B cell (primary cell): ENCODE measurements around the gene CWC27. TPM values are rescaled to one million over a fixed set of nuclear protein-coding genes. Genes with fewer than 3 reads are reported as not detected.

Experiments
- ATAC-seq: fragments of 200-7000 bp; cut with Tn5 transposase; one replicate; pipeline ENCODE4 v1.10.0; 2021; ENCODE audit warnings: low read depth, mild to moderate bottlenecking, moderate number of reproducible peaks, moderate library complexity
- CTCF ChIA-PET: fragments of 350-600 bp; sonication (Branson Sonifier 250); formaldehyde crosslinking; loops from one replicate; lab custom pipeline; 2021; ENCODE audit warnings: antibody characterized with exemption, inconsistent platforms; lab: Charles Lee
- POLR2A ChIA-PET: fragments of 350-600 bp; sonication (Branson Sonifier 250); formaldehyde crosslinking; loops from one replicate; lab custom pipeline; 2021; ENCODE audit warnings: antibody characterized with exemption; lab: Charles Lee
- DNase-seq: peaks from one replicate; pipeline ENCODE4 v3.0.0; 2013
- H2AFZ ChIP-seq: 2 replicates; pipeline ENCODE4 v1.6.1; 2012; ENCODE audit warnings: mild to moderate bottlenecking, low read depth, low read length; ENCODE audit not compliant: insufficient read depth, poor library complexity, severe bottlenecking
- H3K27ac ChIP-seq, 2 donors: 1 replicate in 1 of 2; 2 replicates in 1 of 2; pipeline ENCODE4 v1.5.1; 2012 to 2013; ENCODE audit warnings: low read length in 2 of 2, mild to moderate bottlenecking in 2 of 2, moderate library complexity in 1 of 2
- H3K27me3 ChIP-seq, 4 experiments: fragments of 200-600 bp in 1 of 4; sonication (generic) in 1 of 4; replicated peaks in 1 of 4; 1 replicate in 2 of 4; 2 replicates in 2 of 4; pipeline versions ENCODE4 v1.6.1 to v1.7.0; 2013 to 2016; ENCODE audit warnings: low read length in 3 of 4, mild to moderate bottlenecking in 2 of 4, mixed read lengths in 1 of 4, moderate library complexity in 1 of 4; ENCODE audit not compliant: insufficient read depth in 4 of 4, control insufficient read depth in 3 of 4; ENCODE audit errors: control extremely low read depth in 1 of 4
- H3K36me3 ChIP-seq, 2 experiments: replicated peaks in 1 of 2; 1 replicate in 1 of 2; 2 replicates in 1 of 2; pipeline versions ENCODE4 v1.6.1 to v1.7.1; 2013; ENCODE audit warnings: low read length in 1 of 2; ENCODE audit not compliant: insufficient read depth in 2 of 2, control insufficient read depth in 1 of 2; ENCODE audit errors: control extremely low read depth in 1 of 2, extremely low read depth in 1 of 2
- H3K4me1 ChIP-seq, 2 donors: fragments of 200-600 bp in 1 of 2; sonication (generic) in 1 of 2; 1 replicate in 1 of 2; 2 replicates in 1 of 2; pipeline versions ENCODE4 v1.5.1 to v1.6.1; 2013 to 2017; ENCODE audit warnings: low read length in 2 of 2; ENCODE audit not compliant: control insufficient read depth in 2 of 2, insufficient read depth in 2 of 2
- H3K4me2 ChIP-seq: replicated peaks from 2 replicates; pipeline ENCODE3; 2012; ENCODE audit warnings: mild to moderate bottlenecking, low read depth, low read length; ENCODE audit not compliant: poor library complexity, severe bottlenecking
- H3K4me3 ChIP-seq, 5 experiments: fragments of 200-600 bp in 1 of 5; sonication (generic) in 1 of 5; 1 replicate in 3 of 5; 2 replicates in 2 of 5; pipeline versions ENCODE4 v1.5.1 to v1.7.0; 2011 to 2016; ENCODE audit warnings: low read length in 4 of 5, mild to moderate bottlenecking in 4 of 5, low read depth in 2 of 5, control low read depth in 1 of 5, moderate library complexity in 1 of 5; ENCODE audit not compliant: insufficient read depth in 1 of 5; ENCODE audit errors: control extremely low read depth in 1 of 5, extremely low read depth in 1 of 5
- H3K79me2 ChIP-seq: fragments of 200-600 bp; sonication (generic); one replicate; pipeline ENCODE4 v1.6.0; 2016; ENCODE audit warnings: low read length; ENCODE audit not compliant: control insufficient read depth, insufficient read depth
- H3K9ac ChIP-seq: fragments of 200-600 bp; sonication (generic); 2 replicates; pipeline ENCODE4 v1.6.1; 2017; ENCODE audit warnings: mild to moderate bottlenecking, low read length, moderate library complexity
- H3K9me3 ChIP-seq, 3 donors: one replicate each; pipeline versions ENCODE4 v1.6.1 to v1.7.1; 2013; ENCODE audit warnings: low read length in 2 of 3; ENCODE audit not compliant: control insufficient read depth in 2 of 3, insufficient read depth in 1 of 3; ENCODE audit errors: control extremely low read depth in 1 of 3
- H4K20me1 ChIP-seq: 2 replicates; pipeline ENCODE4 v1.6.0; 2012; ENCODE audit warnings: mild to moderate bottlenecking, low read length; ENCODE audit not compliant: insufficient read depth, control insufficient read depth, poor library complexity, severe bottlenecking
- H3K27ac Mint-ChIP-seq: one replicate; pipeline ENCODE4 v1.8.0; 2021; ENCODE audit warnings: mixed read lengths
- H3K27me3 Mint-ChIP-seq: one replicate; pipeline ENCODE4 v1.8.0; 2021; ENCODE audit warnings: mixed read lengths
- H3K4me1 Mint-ChIP-seq: one replicate; pipeline ENCODE4 v1.8.0; 2021; ENCODE audit warnings: mixed read lengths
- H3K4me3 Mint-ChIP-seq: one replicate; pipeline ENCODE4 v1.8.0; 2021; ENCODE audit warnings: mixed read lengths
- H3K9me3 Mint-ChIP-seq: one replicate; pipeline ENCODE4 v1.8.0; 2022; ENCODE audit warnings: mixed read lengths; ENCODE audit not compliant: insufficient read depth
- CTCF ChIP-seq: fragments of 200-600 bp; IDR thresholded peaks from one replicate; pipeline ENCODE4 v1.8.0; 2022; ENCODE audit warnings: antibody characterized with exemption, mild to moderate bottlenecking
- EZH2 ChIP-seq: IDR thresholded peaks from 2 replicates; pipeline ENCODE4 v1.6.1; 2012; ENCODE audit warnings: borderline replicate concordance, low read depth, mild to moderate bottlenecking, moderate library complexity, low read length; ENCODE audit not compliant: insufficient read depth, poor library complexity, severe bottlenecking
- WGBS: methylation state at CpG from one replicate; pipeline ENCODE4 v1.1.5; 2013; ENCODE audit warnings: missing lambda C conversion rate; ENCODE audit not compliant: insufficient coverage; 5-methylcytosine and 5-hydroxymethylcytosine counted together
- intact Hi-C: fragments of 100-400 bp; cut with micrococcal nuclease; formaldehyde crosslinking; loops from one replicate; pipeline ENCODE4 v1.10.0; 2022
- polyA plus RNA-seq: library from polyadenylated mRNA; depleted of rRNA; stranded (reverse); fragments of >200 nt; gene quantifications from 2 replicates; pipeline ENCODE4 v1.2.3, GENCODE V29; 2012
- total RNA-seq, 2 donors: library from RNA; stranded (reverse); fragments of 120-200 nt in 1 of 2; gene quantifications; 1 replicate in 1 of 2; 2 replicates in 1 of 2; pipeline versions ENCODE4 v1.2.3 to v1.2.4, GENCODE V29; 2013 to 2022

Gene CWC27
- total and polyA plus RNA-seq, 2 donors (not counting 1 experiment from before 2014, with no cell fraction given), result 6.6 to 30.5 TPM

- ChIA-PET CTCF (interaction anchor here (0.9 to 1.4 kb wide), 3 partner anchors 23 to 66 kb away, joined by 3 to 4 read pairs (median 3); no protein-coding TSS in a partner anchor), POLR2A (no interaction called here)
- Histone ChIP-seq H4K20me1 (no peaks in the 10 kb centered on the region), H3K9me3 (no peaks in the 10 kb centered on the region), H3K9ac (no peak overlapping the region), H3K27me3 (no peaks in the 10 kb centered on the region), H3K27ac (no peak overlapping the region), H3K36me3 (no peaks in the 10 kb centered on the region), H3K4me2 (no peak overlapping the region), H3K79me2 (no peaks in the 10 kb centered on the region), H3K4me1 (peaks cover 25 to 30% of the 10 kb centered on the region in 2 donors), H3K4me3 (no peak overlapping the region), H2AFZ (peak overlapping the region; percentile 41)
- Mint-ChIP-seq H3K4me1 (peaks cover 29% of the 10 kb centered on the region), H3K27ac (no peak overlapping the region), H3K4me3 (no peak overlapping the region), H3K9me3 (no peaks in the 10 kb centered on the region), H3K27me3 (no peaks in the 10 kb centered on the region)
- WGBS, result 100% methylated on average over 1 of the region's 9 CpGs
- TF ChIP-seq CTCF (peak; percentile 9), EZH2 (no peak)
- intact Hi-C loops, result loop anchor here (5.0 to 10.0 kb wide), 4 partner anchors 39 to 527 kb away; partner anchors contain the start of genes CENPK, CWC27, PPWD1 and SREK1IP1
- peak; percentile 20 for DNase-seq
- ATAC-seq, result no peak
Observed at GRCh38 chr5:65037831-65038815, 269.4 kb downstream of the CWC27 start.
